HG03064 (cell line): ENCODE data around the gene RAB11FIP2.

Experiments used
- ATAC-seq: cut with Tn5 transposase; IDR thresholded peaks from one replicate; pipeline ENCODE4 v1.9.1; 2021; ENCODE audit warnings: low read depth; ENCODE audit not compliant: unreplicated experiment

The RAB11FIP2 gene

GRCh38 chr10:117988814-117989213 is 57.9 kb downstream of the RAB11FIP2 start:
- no peak for ATAC-seq

- ATAC-seq, result no peak
Observed at GRCh38 chr10:117987244-117987909, 59.4 kb downstream of the RAB11FIP2 start.

- no peak for ATAC-seq
Observed at GRCh38 chr10:117983961-117984360, 62.8 kb downstream of the RAB11FIP2 start.

- ATAC-seq, result no peak
Observed at GRCh38 chr10:117980755-117981702, 65.7 kb downstream of the RAB11FIP2 start.

- ATAC-seq, result no peak
Observed at GRCh38 chr10:117980216-117980615, 66.5 kb downstream of the RAB11FIP2 start.

GRCh38 chr10:117972168-117972837 is 74.4 kb downstream of the RAB11FIP2 start:
- ATAC-seq, result no peak

- ATAC-seq, result no peak
Observed at GRCh38 chr10:117970962-117971361, 75.8 kb downstream of the RAB11FIP2 start.

GRCh38 chr10:117969592-117969991 is 77.1 kb downstream of the RAB11FIP2 start:
- ATAC-seq, result no peak

GRCh38 chr10:117968354-117969182 is 78.2 kb downstream of the RAB11FIP2 start:
- no peak for ATAC-seq

GRCh38 chr10:117967149-117967650 is 79.5 kb downstream of the RAB11FIP2 start:
- no peak for ATAC-seq

GRCh38 chr10:117965984-117966383 is 80.8 kb downstream of the RAB11FIP2 start:
- ATAC-seq, result no peak

GRCh38 chr10:117964536-117964935 is 82.2 kb downstream of the RAB11FIP2 start:
- no peak for ATAC-seq

- no peak for ATAC-seq
Observed at GRCh38 chr10:117960345-117960935, 86.3 kb downstream of the RAB11FIP2 start.

- no peak for ATAC-seq
Observed at GRCh38 chr10:117956972-117957371, 89.8 kb downstream of the RAB11FIP2 start.

- no peak for ATAC-seq
Observed at GRCh38 chr10:117955176-117955575, 91.6 kb downstream of the RAB11FIP2 start.
